Measurements from ENCODE around the gene C2orf92. TPM values are rescaled to one million over a fixed set of nuclear protein-coding genes. Genes with fewer than 3 reads are reported as not detected.
A peak's percentile ranks its signal among the peaks of the same experiment; 100 is the strongest.

Gene C2orf92
- total RNA-seq, 2 experiments from 2014 or later, result 7.4 to 8.9 TPM

DNA sequence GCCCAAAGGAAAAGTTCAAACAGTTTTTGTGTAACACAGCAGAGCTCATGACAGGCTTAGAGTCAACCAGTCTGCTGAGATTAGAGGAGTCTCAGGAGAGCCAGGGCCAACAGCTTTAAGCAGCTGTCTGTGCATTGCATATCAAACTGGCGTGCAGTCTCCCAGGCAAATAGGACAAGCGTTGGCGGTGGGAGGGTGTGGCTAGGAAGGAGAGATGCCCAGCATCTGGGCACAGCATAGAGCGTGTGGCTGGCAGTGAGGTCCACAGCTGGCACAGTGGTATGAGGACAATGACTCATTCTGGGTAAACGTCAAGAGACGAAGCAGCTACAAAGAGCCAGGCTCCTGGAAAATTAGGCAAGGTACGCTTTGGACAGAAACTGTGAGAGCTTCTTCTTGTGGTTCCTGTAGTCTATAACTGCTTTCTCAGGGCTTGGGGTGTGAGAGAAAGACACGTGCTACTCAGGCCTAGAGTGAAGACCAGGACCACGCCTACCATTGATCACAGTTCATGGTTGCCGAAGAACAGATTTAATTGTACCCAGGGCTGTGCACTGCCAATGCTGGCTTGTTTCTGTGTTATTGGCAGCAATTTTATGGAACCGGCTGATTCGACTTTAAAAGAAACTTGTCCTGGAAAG lies 58.7 kb downstream of the C2orf92 start:
- ChIA-PET POLR2A (interaction anchor here (0.9 to 1.5 kb wide), 4 partner anchors 10 to 19 kb away, joined by 3 to 6 read pairs (median 4); no protein-coding TSS in a partner anchor), CTCF (interaction anchor here (1.0 to 5.7 kb wide), 7 partner anchors 12 to 31 kb away, joined by 3 to 42 read pairs (median 4); partner anchors contain the start of gene ZAP70)
- peak overlapping the region; percentile 63 for H3K27ac Mint-ChIP-seq
- intact Hi-C loops (cut with DNase I, micrococcal nuclease), result no loop called here
- DNase-seq (peak; percentile 38), ATAC-seq (peak; percentile 81)
- H3K4me3 Mint-ChIP-seq, result no peak overlapping the region
- peaks cover 88% of the 10 kb centered on the region for H3K36me3 Mint-ChIP-seq (ENCODE audit: low read depth)
- no peaks in the 10 kb centered on the region for H3K27me3 Mint-ChIP-seq
- peaks cover 7% of the 10 kb centered on the region for H3K9me3 Mint-ChIP-seq (ENCODE audit: low read depth)
- peaks cover 56% of the 10 kb centered on the region for H3K4me1 Mint-ChIP-seq

DNA sequence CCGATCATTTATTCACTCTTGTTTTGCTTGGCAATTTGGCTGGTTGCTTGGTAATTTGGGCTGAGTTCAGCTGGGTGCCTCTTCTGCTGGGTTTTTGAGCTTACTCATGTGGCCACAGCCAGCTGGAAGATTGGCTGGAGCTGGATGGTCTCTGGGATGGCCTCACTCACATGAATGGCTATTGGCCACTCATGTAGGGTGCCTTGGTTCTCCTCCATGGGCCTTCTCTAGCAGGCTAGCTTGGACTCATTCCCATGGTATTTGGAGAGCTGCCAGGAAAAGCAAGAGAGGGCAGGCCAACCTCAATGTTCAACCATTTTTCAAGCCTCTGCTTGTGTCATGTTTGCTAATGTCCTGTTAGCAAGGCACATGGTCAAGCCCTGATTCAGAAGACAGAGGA lies 60.7 kb downstream of the C2orf92 start:
- H3K36me3 Mint-ChIP-seq (ENCODE audit: low read depth), result peaks cover 79% of the 10 kb centered on the region
- POLR2A ChIA-PET, result interaction anchor here (0.8 kb wide), 1 partner anchor 43 kb away, joined by 4 read pairs; no protein-coding TSS in a partner anchor
- no peak overlapping the region for H3K4me3 Mint-ChIP-seq
- H3K27me3 Mint-ChIP-seq, result no peaks in the 10 kb centered on the region
- peaks cover 7% of the 10 kb centered on the region for H3K9me3 Mint-ChIP-seq (ENCODE audit: low read depth)
- intact Hi-C loops (cut with DNase I, micrococcal nuclease), result no loop called here
- DNase-seq (no peak), ATAC-seq (no peak)
- H3K27ac Mint-ChIP-seq, result peak overlapping the region; percentile 31
- CTCF ChIA-PET, result interaction anchor here (0.7 to 5.7 kb wide), 5 partner anchors 10 to 22 kb away, joined by 3 to 36 read pairs (median 7); no protein-coding TSS in a partner anchor
- H3K4me1 Mint-ChIP-seq, result peaks cover 48% of the 10 kb centered on the region

GRCh38 chr2:97731274-97732020 lies 61.9 kb downstream of the C2orf92 start:
- no peak for ATAC-seq
- H3K4me3 Mint-ChIP-seq, result no peak overlapping the region
- CTCF ChIA-PET, result interaction anchor here (1.3 to 5.7 kb wide), 3 partner anchors 9 to 17 kb away, joined by 7 to 36 read pairs (median 8); no protein-coding TSS in a partner anchor
- intact Hi-C loops (cut with DNase I, micrococcal nuclease), result no loop called here
- DNase-seq, result no peak
- H3K27ac Mint-ChIP-seq, result peak overlapping the region; percentile 85
- peaks cover 39% of the 10 kb centered on the region for H3K4me1 Mint-ChIP-seq
- peaks cover 71% of the 10 kb centered on the region for H3K36me3 Mint-ChIP-seq (ENCODE audit: low read depth)
- POLR2A ChIA-PET, result no interaction called here
- no peaks in the 10 kb centered on the region for H3K27me3 Mint-ChIP-seq
- H3K9me3 Mint-ChIP-seq (ENCODE audit: low read depth), result peaks cover 7% of the 10 kb centered on the region

- Mint-ChIP-seq H3K4me1 (peaks cover 28% of the 10 kb centered on the region), H3K27me3 (no peaks in the 10 kb centered on the region), H3K36me3 (ENCODE audit: low read depth) (peaks cover 66% of the 10 kb centered on the region), H3K4me3 (no peak overlapping the region), H3K9me3 (ENCODE audit: low read depth) (peaks cover 7% of the 10 kb centered on the region), H3K27ac (no peak overlapping the region)
- POLR2A ChIA-PET, result no interaction called here
- DNase-seq, result no peak
- CTCF ChIA-PET, result no interaction called here
- ATAC-seq, result no peak
- intact Hi-C loops (cut with DNase I, micrococcal nuclease), result no loop called here
Measured at GRCh38 chr2:97732436-97733340, 63.2 kb downstream of the C2orf92 start.

DNA sequence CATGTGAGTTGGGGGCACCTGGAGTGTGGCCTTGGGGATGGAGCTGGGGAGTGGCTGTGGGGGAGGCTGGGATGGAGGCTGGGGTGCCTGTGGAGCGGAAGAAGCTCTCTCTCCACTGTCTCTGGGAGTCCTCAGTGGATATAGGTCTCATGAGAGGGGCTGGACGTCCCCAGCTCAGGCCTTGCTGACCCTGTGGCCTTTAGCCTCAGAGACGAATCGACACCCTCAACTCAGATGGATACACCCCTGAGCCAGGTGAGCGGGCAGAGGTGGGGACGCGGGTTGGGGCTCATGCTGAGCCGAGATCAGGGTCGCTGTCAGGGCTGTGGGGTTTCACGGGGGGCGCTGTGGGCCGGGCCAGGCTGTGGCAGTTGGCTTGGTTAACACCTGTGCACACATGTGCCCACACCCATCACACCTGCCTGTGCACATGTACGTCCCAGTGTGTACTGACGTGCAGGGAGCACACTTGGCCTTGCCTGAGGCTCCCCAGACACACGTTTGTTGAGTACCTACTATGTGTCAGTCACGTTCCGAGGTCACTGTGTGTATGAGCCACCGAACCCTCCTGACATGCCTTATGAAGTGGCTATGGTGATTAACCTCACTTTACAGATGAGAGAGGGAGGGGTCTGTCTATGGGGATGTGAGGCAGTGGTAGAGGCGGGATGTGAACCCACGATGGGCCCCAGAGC lies 64.0 kb downstream of the C2orf92 start:
- POLR2A ChIA-PET, result no interaction called here
- H3K4me1 Mint-ChIP-seq, result peaks cover 20% of the 10 kb centered on the region
- no peak for DNase-seq

GRCh38 chr2:97734061-97735051 lies 64.8 kb downstream of the C2orf92 start:
- intact Hi-C loops (cut with DNase I, micrococcal nuclease), result no loop called here
- ATAC-seq (no peak), DNase-seq (no peak)
- H3K9me3 Mint-ChIP-seq (ENCODE audit: low read depth), result peaks cover 5% of the 10 kb centered on the region
- ChIA-PET CTCF (no interaction called here), POLR2A (no interaction called here)
- H3K27me3 Mint-ChIP-seq, result no peaks in the 10 kb centered on the region
- H3K4me1 Mint-ChIP-seq, result peaks cover 15% of the 10 kb centered on the region
- H3K4me3 Mint-ChIP-seq, result no peak overlapping the region
- H3K36me3 Mint-ChIP-seq (ENCODE audit: low read depth), result peaks cover 62% of the 10 kb centered on the region
- H3K27ac Mint-ChIP-seq, result no peak overlapping the region

More for the DNA sequence above, 64.0 kb downstream of the C2orf92 start:
- CTCF ChIA-PET, result no interaction called here
- Mint-ChIP-seq H3K9me3 (ENCODE audit: low read depth) (peaks cover 5% of the 10 kb centered on the region), H3K36me3 (ENCODE audit: low read depth) (peaks cover 64% of the 10 kb centered on the region), H3K27ac (no peak overlapping the region), H3K4me3 (no peak overlapping the region), H3K27me3 (no peaks in the 10 kb centered on the region)
- ATAC-seq, result no peak
- intact Hi-C loops (cut with DNase I, micrococcal nuclease), result no loop called here

GRCh38 chr2:97735161-97735561 lies 65.6 kb downstream of the C2orf92 start:
- H3K9me3 Mint-ChIP-seq (ENCODE audit: low read depth), result peaks cover 1% of the 10 kb centered on the region
- ChIA-PET POLR2A (no interaction called here), CTCF (no interaction called here)
- no peaks in the 10 kb centered on the region for H3K27me3 Mint-ChIP-seq
- no peak for DNase-seq
- ATAC-seq, result no peak
- peaks cover 15% of the 10 kb centered on the region for H3K4me1 Mint-ChIP-seq
- peaks cover 54% of the 10 kb centered on the region for H3K36me3 Mint-ChIP-seq (ENCODE audit: low read depth)
- intact Hi-C loops (cut with DNase I, micrococcal nuclease), result no loop called here
- no peak overlapping the region for H3K4me3 Mint-ChIP-seq
- H3K27ac Mint-ChIP-seq, result no peak overlapping the region

DNA sequence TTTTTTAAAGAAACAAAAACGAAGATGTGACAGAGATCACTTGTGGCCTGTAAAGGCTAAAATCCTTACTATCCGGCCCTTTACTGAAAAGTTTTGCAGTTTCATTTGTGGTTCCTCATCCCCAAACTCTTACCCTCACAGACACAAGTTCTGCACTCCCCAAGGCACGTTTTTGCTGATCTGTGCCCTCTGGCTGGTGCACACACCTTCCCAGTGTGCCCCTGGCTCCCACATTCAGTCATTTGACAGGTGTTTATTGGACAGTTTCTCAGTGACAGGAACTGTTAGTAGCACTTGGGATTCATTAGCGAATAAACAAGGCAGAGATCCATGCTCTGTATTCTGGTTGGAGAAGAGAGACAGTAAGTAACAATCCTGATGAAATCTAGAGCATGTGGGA lies 66.7 kb downstream of the C2orf92 start:
- ChIA-PET POLR2A (no interaction called here), CTCF (no interaction called here)
- Mint-ChIP-seq H3K27ac (no peak overlapping the region), H3K27me3 (no peaks in the 10 kb centered on the region), H3K4me3 (no peak overlapping the region), H3K36me3 (ENCODE audit: low read depth) (peaks cover 49% of the 10 kb centered on the region), H3K4me1 (peaks cover 12% of the 10 kb centered on the region), H3K9me3 (ENCODE audit: low read depth) (no peaks in the 10 kb centered on the region)
- ATAC-seq (no peak), DNase-seq (no peak)
- intact Hi-C loops (cut with DNase I, micrococcal nuclease), result no loop called here

DNA sequence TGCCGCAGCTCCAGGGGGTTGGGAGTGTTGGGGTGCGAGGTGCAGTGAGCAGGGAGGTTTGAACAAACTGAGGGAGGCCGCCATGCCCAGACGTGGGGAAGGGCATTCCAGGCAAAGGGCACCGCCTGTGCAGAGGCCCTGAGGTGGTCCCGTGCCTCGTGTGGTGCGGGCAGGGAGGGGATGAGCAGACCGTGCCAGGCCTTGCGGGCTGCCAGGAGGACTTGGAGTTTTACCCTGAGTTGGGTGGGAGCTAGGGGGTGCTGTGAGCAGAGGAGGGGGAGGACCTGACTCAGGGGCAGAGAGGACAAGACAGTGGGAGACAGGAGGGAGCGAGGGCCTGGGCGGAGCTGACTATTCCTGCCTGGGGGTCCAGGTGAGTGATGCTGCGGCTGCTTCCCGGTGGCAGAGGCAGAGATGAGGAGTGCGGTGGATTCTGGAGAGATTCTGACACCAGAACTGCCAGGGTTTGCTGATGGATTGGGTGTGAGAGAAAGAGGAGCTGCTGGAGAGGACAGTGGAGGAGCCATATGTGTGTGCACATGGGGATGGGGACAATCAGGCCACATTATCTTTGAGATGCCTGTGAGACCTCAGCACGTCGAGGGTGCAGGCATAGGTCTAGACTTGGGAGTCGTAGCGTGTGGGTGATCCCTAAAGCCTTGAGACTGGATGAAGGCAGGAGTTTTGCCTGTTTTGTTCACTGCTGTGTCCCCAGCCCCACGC lies 67.3 kb downstream of the C2orf92 start:
- peaks cover 11% of the 10 kb centered on the region for H3K4me1 Mint-ChIP-seq
- H3K36me3 Mint-ChIP-seq (ENCODE audit: low read depth), result peaks cover 49% of the 10 kb centered on the region
- H3K27me3 Mint-ChIP-seq, result no peaks in the 10 kb centered on the region
- H3K9me3 Mint-ChIP-seq (ENCODE audit: low read depth), result no peaks in the 10 kb centered on the region
- no peak for DNase-seq
- H3K4me3 Mint-ChIP-seq, result no peak overlapping the region
- intact Hi-C loops (cut with DNase I, micrococcal nuclease), result no loop called here
- ATAC-seq, result no peak
- H3K27ac Mint-ChIP-seq, result no peak overlapping the region
- ChIA-PET CTCF (no interaction called here), POLR2A (no interaction called here)

Measured in activated CD4-positive, alpha-beta T cell treated with anti-CD3 and anti-CD28 coated beads for 36 hours (primary cell).